GM12864 (cell line): ENCODE measurements around the gene SNX14.
"Not testable (repeated sequence)": the region's sequence is repeated elsewhere in the genome, so short reads cannot be mapped to it uniquely, and the experiment has no call there.

Experiments used
- DNase-seq: peaks from one replicate; pipeline ENCODE4 v3.0.0-alpha.2; 2011; ENCODE audit warnings: low read depth
- H3K4me3 ChIP-seq: 2 replicates; pipeline ENCODE4 v1.5.1; 2011; ENCODE audit warnings: mild to moderate bottlenecking, low read depth, low read length, control low read depth
- CTCF ChIP-seq: IDR thresholded peaks from 2 replicates; pipeline ENCODE4 v1.5.1; 2011; ENCODE audit warnings: low read depth, mild to moderate bottlenecking, moderate library complexity, low read length, control low read depth, inconsistent platforms; ENCODE audit errors: missing control alignments

SNX14 gene

GRCh38 chr6:85574932-85575598 lies 18.6 kb downstream of the SNX14 start:
- DNase-seq, result no peak
- no peak overlapping the region for H3K4me3 ChIP-seq
- no peak for TF ChIP-seq CTCF

- no peak for TF ChIP-seq CTCF
- no peak for DNase-seq
- no peak overlapping the region for H3K4me3 ChIP-seq
These were observed 24.3 kb downstream of the SNX14 start for GRCh38 chr6:85569323-85569722.

GRCh38 chr6:85568411-85568810 lies 25.2 kb downstream of the SNX14 start:
- DNase-seq, result no peak
- H3K4me3 ChIP-seq, result no peak overlapping the region
- TF ChIP-seq CTCF, result no peak

GRCh38 chr6:85565736-85566135 lies 27.9 kb downstream of the SNX14 start:
- DNase-seq, result no peak
- no peak overlapping the region for H3K4me3 ChIP-seq
- TF ChIP-seq CTCF, result no peak

- DNase-seq, H3K4me3 ChIP-seq: not testable (repeated sequence)
These were observed 29.4 kb downstream of the SNX14 start for GRCh38 chr6:85564223-85564622.

- DNase-seq, result no peak
- no peak overlapping the region for H3K4me3 ChIP-seq
- TF ChIP-seq CTCF, result no peak
These were observed 31.8 kb downstream of the SNX14 start for GRCh38 chr6:85561750-85562357.

GRCh38 chr6:85556992-85557668 lies 36.5 kb downstream of the SNX14 start:
- DNase-seq, result no peak
- no peak overlapping the region for H3K4me3 ChIP-seq
- TF ChIP-seq CTCF, result no peak
